GM15510 (cell line): ENCODE data around the gene MAPK6.

Experiments
- POLR2A ChIP-seq: IDR thresholded peaks from 3 replicates; pipeline ENCODE4 v1.6.1; 2011; ENCODE audit warnings: borderline replicate concordance; ENCODE audit not compliant: insufficient read length; ENCODE audit errors: extremely low read depth

The MAPK6 gene

DNA sequence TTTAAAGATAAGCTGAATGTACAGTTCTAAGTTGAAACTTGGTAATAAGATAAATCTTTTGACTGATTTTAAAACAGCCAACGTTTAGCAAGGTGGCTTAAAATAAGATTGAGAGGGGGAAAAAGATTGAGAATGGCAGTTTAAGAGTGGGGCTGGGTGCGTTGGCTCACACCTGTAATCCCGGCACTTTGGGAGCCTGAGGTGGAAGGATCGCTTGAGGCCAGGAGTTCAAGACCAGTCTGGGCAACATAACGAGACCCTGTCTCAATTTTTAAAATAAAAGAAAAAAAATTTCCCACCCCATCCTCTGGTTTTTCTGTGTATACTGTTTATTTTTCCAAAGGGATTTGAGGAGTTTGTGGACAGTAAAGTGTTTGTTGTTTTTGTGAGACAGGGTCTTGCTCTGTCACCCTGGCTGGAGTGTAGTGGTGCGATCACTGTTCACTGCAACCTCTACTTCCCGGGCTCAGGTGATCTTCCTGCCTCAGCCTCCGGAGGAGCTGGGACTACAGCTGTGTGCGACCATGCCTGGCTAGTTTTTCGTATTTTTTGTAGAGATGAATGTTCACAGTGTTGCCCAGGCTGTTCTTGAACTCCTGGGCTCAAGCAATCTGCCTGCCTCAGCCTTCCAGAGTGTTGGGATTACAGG, 3.0 kb downstream of the MAPK6 start:
- TF ChIP-seq POLR2A: no peak

DNA sequence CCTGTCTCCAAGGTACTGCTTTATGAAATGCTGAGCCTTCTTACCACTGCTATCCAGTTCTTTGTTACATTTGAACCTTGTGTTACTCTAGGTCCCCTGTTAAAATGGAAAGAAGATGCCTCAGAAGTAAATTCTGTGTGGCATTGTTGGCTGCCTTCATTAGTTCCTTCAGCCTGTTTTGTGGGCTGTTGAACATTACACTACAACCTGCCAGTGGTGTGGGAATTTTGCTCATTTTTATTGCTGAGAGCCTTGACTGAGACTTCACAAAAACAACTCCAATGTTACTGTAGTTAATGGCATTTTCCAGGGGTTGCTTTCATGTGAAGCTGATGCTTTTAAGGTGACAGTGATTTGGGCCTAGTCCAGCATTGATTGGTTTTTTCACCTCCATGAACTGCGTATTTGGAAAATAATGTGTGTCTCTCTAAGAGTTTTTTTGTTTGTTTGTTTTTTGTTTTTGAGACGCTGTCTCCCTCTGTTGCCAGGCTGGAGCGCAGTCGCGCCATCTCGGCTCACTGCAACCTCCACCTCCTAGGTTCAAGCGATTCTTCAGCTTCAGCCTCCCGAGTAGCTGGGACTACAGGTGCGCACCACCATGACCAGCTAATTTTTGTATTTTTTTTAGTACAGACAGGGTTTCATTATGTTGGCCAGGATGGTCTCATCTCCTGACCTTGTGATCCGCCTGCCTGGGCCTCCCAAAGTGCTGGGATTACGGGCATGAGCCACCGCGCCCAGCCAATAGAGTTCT, 4.3 kb downstream of the MAPK6 start:
- TF ChIP-seq POLR2A: no peak

DNA sequence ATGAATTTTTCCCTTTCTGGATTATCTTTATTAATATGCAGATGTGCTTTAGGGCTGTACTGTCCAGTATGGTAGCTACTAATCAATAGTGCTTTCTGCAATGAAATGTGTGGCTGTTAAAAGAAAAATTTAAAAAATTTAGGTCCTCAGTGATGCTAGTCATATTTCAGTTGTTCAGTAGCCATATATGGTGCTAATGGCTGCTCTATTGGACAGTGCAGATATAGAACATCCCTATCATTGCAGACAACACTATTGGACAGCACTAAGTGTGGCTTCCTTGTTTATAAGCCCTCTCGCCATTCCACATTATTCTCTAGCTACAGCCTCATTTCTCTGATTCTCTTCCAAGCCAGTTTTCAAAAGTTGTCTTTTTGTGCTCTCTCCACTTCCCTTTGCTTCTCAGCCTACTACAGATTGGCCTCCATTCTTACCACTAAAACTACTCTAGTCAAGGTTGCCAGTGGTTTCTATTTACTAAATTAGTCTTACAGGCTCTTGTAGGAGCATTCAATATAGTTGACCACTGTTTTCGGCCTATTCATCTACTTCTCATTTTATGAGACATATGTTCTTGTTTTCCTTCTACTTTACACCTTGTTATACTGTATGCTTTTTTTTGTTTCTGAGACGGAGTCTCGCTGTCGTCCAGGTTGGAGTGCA, 9.5 kb downstream of the MAPK6 start:
- TF ChIP-seq POLR2A: no peak

DNA sequence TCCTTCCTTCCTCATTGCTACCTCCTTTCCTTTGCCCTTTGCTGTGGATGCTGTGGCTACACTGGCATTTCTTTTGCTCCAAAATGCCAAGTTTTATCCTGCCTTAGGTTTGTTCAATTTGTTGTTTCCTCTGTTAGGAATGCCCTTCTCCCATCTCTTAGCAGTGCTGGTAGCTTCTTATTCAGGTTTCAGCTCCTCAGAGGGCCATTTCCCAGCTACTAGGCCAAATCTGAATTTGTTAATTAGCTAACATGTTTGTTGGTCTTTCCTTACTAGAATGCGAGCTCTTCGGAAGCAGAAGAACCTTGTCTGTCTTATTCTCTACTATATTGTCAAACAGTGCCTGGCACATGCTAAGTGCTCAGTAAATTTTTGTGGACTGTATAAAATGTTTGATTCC, 11.0 kb downstream of the MAPK6 start:
- TF ChIP-seq POLR2A: no peak

DNA sequence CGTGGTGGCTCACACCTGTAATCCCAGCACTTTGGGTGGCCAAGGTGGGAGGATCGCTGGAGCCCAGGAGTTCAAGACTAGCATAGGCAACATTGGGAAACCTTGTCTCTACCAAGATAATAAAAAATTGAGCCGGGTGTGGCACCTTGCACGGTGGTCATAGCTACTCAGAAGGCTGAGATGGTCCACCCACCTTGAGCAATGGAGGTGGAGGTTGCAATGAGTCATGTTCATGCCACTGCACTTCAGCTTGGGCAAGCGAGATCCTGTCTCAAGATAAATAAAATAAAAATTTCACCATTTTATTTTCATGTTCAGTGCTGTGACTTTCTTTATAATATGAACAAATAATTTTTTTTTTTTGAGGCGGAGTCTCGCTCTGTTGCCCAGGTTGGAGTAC, 12.5 kb downstream of the MAPK6 start:
- TF ChIP-seq POLR2A: no peak

DNA sequence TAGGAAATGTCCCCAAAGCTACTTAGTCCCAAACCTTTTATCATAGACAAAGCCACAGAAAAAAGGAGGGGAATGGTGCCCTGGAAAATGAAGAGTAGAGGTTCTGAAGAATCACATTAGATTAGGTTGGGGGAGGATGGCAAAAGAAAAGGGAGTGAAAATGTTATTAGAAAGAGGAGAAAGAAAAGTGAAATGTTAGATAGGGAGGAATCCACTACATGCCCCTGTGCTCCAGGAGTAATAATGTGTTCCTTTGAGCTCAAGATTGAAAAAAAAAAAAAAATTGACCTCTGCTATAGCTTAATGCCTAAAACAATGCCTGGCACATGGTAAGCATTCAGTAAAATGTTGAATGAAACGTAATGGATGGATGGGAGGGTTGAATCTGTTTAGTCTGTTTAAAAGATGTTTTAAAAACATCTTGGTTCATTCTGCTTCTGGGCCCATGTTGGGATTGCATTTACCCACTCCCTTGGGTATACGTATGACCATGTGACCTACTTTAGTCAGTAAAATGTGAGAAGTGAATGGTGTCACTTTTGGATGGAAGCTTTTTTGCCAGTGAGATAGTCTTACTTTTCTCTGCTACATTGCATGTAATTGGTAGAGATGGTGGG, 19.0 kb downstream of the MAPK6 start:
- no peak for TF ChIP-seq POLR2A

DNA sequence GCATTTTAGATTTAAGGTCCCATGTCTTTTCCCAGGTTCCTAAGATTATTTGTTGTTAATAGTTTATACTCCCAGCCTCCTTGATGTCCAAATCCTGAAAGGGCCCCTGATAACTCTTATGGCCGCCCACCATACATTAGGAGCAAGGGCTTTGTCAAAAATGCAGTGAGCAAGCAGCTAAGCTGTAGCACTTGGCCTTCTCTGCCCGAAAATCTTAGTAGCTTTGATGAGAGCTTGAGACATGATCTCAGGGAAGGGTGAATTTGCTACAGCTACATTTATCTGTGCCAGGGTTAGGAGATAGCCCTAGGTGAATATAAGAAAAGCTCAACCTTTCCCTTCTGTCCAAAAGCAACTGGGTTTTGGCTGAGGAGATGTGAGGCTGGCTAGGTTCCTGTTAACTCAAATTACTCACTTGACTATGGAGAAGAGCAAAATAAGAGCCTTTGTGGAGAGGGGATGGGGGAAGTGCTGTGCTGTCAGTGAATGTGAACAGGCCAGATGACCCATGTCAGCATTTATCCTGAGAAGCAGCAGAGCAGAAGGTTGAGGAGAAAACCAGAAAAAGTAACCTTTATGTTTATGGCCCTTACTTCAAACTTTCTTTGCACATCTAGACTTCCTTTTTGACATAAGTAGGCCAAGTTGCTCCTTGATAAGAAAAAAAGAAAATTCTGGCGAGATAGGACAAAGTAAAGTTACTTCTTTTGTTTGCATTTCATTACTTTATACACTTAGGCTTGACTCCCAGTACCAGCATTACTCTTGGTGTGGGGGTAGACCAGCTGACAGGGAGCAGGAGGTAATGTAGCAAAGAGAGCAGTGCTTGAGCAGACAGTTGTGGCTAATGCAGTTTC, 21.1 kb downstream of the MAPK6 start:
- no peak for TF ChIP-seq POLR2A

DNA sequence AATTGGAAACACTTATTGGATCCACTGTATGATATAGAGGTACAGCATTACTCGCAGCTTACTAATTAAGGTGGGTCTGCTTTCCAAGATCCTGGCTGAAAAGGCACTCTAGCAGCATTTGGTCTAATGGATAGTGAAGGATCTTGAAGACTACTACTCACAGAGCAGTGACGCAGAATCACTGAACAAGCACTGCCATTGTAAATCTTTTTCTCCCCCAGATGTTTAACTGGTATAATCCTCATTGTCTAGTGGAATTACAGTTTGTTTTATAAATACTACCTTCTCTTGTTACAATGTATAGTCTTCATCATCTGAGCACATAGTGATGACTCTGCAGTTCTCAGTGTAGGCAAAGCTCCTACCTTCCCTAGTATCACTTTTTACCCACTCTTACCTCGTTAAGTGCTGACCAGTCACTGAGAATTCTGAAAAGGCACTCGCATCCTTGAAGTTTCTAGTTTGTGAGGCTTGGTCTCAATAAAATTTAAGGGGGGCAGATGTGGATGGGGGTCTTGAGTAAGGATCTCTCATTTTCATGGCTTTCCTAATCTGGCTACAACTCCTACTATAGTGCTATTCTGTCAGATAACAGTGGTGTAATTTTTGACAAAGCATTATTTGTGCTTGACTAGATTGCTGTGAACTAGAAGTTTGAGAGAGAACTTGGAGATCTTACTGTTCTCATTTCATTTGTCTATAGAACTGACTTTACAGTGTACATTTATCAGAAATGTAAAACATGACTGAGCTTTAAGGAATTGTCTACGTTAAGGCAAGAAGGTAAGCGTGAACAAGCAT, 23.2 kb downstream of the MAPK6 start:
- no peak for TF ChIP-seq POLR2A

DNA sequence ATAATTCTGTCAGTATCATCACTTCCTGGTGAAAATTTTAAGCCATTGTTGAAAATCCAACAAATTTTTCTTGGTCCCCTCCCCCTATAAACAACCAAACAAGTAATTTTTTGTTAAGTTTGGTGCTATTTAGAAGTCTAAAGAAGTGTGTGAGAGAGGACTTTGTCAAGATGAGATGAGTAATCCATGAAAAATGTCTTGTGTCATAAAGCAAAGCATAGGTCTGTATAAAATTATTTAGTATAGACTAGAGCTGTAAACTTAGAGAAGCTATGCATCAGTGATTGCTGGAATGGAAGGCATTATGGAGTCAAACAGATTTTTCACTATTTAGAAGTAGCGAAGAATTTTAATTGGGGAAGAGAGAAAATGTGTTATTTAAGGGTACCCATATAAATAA, 31.4 kb downstream of the MAPK6 start:
- no peak for TF ChIP-seq POLR2A

DNA sequence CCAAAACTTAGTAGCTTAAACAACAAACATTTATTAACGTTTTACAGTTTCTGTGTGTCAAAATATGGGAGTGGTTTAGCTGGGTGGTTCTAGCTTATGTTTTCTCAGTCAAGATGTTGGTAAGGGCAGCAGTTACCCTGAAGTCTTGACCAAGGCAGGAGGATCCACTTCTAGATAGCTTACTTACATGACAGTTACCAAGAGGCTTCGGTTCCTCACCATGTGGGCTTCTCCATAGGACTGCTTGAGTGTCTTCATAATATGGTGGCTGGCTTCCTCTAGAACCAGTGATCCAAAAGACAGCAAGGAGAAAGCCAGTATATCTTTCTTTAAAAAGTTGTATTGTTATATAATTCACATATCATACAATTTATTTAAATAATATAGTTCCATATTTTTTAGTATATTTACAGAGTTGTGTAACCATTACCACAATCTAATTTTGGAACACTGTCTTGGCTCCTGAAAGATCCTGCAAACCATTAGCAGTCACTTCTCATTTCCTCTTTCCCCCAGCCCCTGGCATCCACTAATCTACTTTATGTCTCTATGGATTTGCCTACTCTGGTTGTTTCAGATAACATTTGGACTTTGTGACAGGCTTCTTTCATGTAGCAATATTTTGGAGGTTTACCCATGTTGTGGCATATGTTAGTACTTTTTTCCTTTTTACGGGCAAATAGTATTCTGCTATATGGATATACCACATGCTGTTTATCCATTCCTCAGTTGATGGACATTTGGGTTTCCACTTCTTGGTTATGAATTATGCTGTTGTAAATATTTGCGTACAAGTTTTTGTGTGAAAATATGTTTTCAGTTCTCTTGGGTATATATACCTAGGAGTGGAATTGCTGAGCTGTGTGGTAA, 33.3 kb downstream of the MAPK6 start:
- no peak for TF ChIP-seq POLR2A

DNA sequence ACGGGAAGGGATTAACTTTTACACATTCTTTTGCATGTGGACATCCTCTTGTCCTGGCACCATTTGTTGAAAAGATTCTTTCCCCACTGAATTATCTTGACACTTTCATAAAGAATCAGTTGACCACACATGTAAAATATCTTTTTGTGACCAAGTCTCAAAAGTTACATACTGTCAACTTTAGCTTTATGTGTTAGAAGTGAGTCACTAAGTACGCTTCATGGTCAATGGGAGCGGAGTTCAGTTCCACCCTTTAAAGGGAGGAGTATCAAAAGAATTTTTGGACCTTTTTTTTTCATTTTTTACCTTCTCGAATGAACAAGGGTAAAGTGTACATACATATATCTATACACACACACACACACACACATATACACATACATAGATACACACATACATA, 35.4 kb downstream of the MAPK6 start:
- no peak for TF ChIP-seq POLR2A

DNA sequence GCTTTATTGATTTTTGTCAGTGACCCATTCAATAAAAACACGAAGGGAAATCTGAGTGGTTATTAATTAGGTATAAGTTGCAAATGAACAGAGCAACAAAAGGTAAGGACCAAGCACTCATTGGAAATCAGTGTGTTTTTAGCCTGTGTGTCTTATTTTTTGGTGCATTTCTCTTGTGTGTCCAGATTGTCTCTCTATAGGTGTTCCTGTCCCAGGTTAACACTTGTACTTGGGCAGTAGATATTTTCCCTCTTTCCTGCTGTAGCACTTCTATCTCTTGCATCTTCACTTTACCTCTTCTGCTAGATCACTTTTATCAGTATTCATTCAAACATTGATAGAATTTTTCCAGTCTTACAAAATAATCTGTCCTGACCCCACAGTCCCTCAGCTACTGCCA, 37.0 kb downstream of the MAPK6 start:
- TF ChIP-seq POLR2A: no peak

DNA sequence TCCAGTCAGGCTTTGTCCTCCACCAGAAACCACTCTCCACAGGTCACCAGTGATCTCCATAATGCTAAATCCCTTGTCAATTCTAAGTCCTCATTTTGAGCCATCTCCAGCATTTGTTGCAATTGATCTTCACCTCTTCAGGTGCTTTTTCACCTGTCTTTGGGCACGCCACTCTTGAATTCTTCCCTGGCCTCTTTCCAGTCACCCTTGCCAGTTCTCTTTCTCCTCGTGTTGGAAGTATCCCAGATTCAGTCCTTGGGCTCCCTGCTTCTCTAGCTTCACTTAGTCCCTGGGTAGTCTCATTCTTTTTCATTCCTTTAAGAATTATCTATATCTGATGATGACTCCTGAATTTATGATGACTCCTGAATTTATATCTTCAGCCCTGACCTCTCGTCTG, 37.5 kb downstream of the MAPK6 start:
- TF ChIP-seq POLR2A: no peak
